ENCODE data around the gene OR10R2.

The OR10R2 gene

DNA sequence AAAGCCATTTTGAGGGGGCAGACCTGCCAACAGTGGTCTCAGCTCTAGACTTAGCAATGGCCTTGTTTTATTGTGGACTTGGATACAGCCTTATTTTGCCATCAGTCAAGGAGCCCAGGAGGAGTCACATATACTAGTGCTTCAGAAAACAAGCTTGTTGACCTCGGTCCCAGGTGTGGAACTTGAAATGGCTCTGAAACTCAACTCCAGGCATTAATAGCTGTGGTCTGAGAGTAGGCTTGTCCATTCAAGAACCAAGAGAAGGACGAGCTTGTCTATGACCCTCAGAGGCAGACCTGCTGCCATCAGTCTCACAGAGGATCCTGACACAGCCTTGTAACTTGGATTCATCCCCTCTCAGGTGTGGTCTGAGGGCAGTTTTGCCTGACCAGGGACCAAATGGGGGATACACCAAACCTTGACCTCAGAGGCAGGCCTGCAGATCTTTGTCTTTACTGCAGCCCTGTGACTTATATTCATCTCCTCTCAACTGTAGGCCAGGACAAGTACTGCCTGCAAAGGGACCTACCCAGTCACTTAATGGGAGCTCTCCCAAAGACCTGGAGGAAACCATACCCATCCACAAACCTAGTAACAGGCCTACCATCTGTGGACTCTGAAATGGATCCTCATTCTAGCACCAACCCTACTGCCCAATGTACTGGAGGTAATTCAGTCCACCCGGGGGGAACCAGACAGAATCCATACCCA is 49.1 kb downstream of the OR10R2 start:
- no peak for DNase-seq (ENCODE audit: low read depth)
- H3K4me3 ChIP-seq (ENCODE audit: low read depth, low read length) = no peak overlapping the region
- TF ChIP-seq CTCF (conservative IDR thresholded peaks at IDR 0.05; ENCODE audit: low read depth, low read length) = no peak

GRCh38 chr1:158521666-158522058 is 49.6 kb downstream of the OR10R2 start:
- TF ChIP-seq CTCF (conservative IDR thresholded peaks at IDR 0.05; ENCODE audit: low read depth, low read length) = no peak
- DNase-seq (ENCODE audit: low read depth) = no peak
- H3K4me3 ChIP-seq (ENCODE audit: low read depth, low read length) = no peak overlapping the region

DNA sequence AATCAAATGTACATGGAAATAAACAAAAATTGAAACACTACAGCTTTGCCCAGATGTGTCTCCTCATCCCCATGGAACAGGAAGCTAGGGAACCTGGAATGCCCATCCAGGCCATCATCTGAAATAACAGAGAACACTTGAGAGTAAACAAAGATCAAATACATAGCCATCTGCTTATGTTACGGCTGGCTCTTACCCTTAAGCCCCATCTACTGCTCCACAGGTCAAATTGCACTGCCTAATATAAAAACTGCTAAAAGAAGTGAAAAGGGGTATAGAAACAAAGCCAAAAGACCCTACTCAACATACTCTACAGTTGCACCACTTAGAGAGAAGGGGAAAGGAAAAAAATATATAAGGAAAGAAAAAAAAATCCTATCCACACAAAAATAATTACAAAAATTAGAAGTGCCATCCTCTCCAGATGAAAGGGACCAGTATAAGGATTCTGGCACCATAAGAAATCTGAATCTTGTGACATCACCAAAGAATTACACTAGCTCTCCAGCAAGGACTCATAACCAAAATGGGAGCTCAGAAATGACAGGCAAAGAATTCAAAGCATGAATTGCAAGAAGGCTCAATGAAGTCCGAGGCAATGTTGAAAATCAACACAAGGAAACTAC is 55.3 kb downstream of the OR10R2 start:
- peak; percentile 73 for TF ChIP-seq CTCF (conservative IDR thresholded peaks at IDR 0.05; ENCODE audit: low read depth, low read length)
- no peak overlapping the region for H3K4me3 ChIP-seq (ENCODE audit: low read depth, low read length)
- peak; percentile 72 for DNase-seq (ENCODE audit: low read depth)

All from choroid plexus epithelial cell (primary cell).